HG03558 (cell line): ENCODE results near the gene ZNF22.
A peak's percentile ranks its signal among the peaks of the same experiment; 100 is the strongest.

Experiments
- ATAC-seq: cut with Tn5 transposase; IDR thresholded peaks from one replicate; pipeline ENCODE4 v1.9.1; 2021; ENCODE audit warnings: moderate number of reproducible peaks; ENCODE audit not compliant: unreplicated experiment; ENCODE audit errors: extremely low read depth

ZNF22 gene

DNA sequence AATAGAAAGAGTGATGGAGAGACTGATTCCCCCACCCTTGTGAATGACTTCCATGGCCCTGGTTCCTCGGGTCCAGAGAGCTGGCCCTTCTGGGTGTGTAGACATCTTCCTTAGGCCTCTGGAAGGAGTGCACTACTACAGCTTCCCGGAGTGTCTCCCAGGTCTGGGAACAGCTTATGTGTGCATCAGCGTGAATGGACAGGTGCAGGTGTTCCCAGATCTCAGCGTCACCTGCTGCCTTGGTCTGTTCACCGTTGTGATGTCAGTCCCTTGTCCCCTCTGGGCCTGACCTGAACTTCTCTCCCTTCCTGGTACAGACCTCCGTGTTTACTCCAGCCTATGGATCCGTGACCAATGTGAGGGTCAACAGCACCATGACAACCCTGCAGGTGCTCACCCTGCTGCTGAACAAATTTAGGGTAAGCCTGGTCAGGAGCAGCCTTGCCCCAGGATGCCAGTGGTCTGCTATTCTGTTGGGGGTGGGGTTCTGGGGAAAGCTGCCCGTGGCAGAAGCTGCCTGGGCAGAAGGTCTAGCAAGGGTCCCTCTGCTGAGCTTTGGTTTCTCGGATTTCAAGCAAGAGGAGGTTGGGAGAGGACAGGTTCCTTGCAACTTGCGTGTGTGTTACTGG, 11.7 kb upstream of the ZNF22 start:
- ATAC-seq = no peak

DNA sequence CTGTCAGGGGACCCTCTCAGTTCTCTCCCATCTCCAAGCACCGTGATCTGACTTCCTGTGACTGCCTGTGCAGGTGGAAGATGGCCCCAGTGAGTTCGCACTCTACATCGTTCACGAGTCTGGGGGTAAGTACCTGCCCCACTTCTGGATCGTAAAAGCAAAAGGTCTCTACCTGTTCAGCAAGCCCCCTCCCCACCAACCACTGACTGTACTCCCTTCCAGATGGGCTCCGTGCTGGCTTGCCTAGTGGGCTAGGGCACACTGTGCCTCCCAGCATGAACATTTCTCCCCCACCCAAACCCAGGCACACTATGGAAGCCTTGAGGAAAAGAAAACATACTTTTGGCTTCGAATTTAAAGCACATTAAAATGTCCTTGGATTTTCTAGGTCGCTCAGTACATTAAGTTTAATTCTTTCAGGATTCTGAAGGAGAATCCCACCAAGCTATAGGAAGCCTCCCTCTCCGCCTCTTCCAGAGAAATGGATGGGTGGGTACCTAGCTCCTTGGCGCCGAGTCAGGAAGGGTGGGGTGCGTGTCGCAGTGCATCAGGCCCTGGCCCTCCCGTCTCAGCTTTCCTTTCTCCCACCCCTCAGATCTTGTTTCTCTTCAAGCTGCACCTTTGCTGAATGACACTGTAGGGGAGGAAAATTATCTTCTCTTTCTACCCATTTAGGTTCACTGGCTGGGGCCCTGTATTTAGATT, 11.0 kb upstream of the ZNF22 start:
- no peak for ATAC-seq

DNA sequence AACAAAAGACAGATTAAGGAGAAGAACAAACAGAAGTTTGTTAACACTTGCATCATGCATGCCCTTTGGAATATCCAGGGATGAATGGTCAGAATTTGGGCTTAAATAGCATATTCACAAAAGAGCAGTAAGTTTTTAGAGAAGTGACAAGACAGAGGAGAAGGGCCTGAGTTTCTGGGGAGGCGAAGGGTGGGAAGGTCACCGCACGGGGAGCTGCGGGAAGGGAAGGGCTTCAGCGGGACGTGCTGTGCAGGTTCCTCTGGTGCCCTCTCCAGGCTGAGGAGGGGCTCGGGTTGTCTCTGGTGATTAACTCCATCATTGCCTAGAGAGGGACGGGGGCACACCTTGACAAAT, 10.4 kb upstream of the ZNF22 start:
- ATAC-seq = no peak

DNA sequence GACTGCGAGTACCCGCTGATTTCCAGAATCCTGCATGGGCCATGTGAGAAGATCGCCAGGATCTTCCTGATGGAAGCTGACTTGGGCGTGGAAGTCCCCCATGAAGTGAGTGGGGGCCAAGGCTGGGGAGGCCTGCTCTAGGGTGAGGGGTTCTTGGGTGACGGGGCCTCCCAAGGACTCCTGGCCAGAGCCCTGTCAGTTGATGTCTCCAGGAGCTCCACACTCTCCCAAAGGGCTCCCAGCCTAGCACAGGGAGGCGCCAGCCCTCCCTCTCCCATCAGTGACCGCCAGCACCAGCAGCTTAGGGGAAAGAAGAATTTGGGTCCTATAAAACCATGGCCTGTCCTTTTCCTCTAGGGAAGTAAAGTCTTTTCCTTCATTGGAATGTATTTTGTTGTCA, 9.8 kb upstream of the ZNF22 start:
- no peak for ATAC-seq

DNA sequence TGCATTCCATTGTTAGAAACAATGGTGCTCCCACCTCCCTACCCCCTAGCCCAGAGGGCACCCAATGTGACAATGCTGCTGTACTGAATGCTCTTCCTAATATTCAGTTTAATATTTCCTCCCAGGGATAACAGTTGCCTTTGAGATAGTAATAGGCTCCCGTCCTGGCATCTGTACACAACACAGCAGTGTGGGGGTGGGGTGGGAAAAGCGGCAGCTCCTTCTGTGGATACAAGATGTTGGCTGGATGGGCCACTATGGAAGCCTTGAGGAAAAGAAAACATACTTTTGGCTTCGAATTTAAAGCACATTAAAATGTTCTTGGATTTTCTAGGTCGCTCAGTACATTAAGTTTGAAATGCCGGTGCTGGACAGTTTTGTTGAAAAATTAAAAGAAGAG, 9.2 kb upstream of the ZNF22 start:
- no peak for ATAC-seq

DNA sequence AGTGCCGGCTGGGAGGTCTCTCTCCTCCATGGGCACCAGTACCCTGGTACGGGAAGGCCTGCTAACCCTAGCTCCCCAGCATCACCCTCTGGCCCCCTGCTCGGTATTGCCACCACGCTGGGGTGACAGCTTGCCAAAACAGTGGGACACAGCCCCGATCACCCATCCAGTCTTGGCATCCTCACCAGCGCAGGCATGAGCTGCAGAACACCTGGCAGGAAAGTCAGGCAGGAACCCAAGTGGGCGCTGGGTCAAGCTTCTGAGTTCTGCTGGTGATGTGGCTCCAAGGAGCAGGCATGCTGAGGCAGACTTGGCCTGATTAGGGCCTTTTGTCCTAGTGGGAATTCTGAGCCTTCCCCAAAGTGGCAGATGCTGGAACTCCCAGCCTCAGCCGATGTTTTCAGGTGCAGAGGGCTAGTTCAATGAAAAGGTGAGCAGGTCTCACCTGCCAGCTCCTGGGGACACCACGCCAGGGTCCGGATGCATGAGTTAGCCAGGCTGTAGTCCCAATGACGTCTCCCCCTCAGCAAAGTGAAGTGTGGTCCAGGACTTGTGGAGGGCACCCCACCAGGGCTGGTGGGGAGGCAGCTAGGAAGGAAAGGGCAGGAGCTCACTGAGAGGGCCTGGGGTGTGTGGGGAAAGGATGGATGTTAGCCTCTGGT, 8.5 kb upstream of the ZNF22 start:
- ATAC-seq = no peak

DNA sequence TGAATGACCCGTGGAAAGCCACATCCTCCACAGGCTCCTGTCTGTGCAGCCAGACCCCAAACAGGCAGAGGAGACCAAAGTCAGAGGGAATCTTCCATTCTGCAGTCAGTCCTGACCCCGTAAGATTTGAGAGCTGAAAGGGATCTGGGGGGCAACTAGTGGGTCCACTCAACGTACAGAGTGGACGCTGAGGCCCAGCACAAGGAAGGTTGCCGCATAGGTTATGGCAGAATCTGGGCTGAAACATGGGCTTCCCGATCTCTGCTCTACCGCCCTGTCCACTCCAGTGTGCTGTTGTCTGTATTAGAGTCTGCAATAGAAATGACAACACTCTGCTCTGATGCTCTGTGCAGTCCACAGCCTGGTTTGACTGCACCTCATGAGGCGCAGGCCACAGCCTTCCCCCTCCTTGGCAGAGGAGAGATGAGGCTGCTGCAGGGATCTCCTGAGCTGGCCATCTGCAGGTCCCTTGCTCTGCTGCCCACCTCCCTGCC, 7.9 kb upstream of the ZNF22 start:
- ATAC-seq = no peak

DNA sequence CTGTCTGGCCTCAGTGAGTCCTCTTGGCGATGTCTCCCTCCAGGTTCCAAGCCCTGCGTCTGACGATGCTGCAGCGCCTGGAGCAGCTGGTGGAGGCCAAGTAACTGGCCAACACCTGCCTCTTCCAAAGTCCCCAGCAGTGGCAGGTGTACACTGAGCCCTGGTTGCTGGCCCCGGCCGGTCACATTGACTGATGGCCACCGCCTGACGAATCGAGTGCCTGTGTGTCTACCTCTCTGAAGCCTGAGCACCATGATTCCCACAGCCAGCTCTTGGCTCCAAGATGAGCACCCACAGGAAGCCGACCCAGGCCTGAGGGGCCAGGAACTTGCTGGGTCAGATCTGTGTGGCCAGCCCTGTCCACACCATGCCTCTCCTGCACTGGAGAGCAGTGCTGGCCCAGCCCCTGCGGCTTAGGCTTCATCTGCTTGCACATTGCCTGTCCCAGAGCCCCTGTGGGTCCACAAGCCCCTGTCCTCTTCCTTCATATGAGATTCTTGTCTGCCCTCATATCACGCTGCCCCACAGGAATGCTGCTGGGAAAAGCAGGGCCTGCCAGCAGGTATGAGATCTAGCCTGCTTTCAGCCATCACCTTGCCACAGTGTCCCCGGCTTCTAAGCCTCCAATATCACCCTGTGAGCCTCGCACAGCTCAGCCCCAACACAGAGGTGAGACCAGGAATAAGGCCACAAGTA, 7.3 kb upstream of the ZNF22 start:
- ATAC-seq = no peak

DNA sequence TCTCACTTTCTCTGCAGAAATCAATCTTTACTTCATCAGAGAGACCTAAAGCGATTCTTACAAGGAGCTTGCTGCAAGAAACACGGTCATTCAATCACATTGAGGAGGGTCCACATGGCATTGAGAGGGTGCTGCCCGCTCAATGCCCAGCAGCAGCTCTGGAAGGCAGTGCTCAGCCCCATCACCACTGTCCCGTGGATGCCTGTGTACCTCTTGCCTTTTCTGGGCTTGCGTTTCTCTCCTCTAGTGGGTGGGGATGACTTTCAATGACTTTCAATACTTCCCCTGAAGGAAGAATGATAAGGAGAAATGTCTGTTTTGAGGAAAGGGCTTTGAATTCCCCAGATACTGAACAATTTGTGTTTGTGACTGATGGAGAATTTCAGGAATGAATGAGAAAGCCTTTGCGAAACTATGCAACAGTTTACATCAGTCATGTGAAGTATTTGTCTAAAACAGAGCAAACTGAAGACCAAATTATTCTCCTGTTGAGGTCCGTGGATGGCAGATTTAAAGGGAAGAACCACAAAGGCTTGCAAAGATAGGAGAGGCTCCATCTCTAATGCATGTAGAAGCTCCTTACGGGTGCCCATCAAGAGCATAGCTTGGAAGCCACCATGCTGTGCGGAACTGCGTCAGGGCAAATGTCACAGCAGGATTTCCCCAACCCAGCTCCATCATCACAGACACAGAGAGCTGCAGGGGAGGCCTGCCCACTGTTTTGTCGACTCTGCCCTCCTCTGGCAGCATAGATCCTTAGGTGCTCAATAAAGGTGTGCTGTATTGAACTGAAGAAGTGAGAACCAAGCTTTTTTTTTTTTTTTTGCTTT, 6.6 kb upstream of the ZNF22 start:
- ATAC-seq = no peak

DNA sequence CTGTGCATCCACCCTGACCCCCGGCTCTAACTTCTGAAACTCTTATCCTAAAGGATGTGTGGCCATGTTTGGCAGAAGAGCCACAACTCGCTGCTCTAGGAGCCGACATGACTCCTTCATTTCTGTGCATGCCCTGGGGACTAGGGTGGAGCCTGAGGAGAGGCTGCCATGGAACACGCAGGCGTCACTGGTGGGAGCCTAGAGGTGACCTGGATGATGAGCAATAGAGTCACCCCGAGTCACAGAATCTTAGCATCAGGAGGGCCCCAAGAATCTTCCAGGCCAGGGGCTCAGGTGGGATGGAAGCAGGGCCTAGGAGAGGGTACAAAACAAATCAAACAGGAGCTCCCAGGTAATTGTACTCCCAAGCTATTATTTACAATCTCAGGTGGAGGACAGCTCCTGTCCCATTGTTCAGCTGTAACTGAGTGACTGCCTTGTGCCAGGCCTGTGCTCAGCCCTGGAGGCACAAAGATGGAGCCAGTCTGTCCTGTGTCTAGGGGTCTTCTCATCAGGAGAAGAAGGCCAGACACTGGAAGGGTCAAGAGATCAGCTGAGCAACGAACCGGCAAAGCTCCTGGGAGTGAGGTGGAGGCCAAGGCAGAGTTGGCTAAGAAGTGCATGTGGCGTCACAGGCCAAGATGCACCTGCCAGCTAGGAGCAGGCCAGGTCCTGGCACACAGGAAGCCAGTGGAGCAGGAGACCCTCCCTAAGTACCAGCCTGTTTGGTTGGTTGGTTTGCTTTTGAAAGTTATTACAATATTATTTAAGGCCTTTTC, 5.8 kb upstream of the ZNF22 start:
- no peak for ATAC-seq

DNA sequence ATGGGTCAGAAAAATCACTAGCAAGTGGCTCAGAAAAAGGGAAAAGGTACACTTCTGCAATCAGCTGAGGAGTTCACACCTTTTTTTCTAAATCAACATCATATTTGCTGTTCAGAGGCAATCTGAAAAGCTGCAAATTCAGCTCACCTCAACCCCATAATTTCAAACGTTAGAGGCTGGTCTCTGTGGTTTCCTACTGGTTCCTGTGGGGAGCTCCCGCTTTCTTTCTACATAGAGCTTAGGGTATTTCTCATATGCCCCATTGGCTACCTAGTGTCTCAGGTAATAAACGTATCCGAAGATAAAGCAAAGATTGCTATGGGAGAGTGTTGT, 5.2 kb upstream of the ZNF22 start:
- no peak for ATAC-seq

DNA sequence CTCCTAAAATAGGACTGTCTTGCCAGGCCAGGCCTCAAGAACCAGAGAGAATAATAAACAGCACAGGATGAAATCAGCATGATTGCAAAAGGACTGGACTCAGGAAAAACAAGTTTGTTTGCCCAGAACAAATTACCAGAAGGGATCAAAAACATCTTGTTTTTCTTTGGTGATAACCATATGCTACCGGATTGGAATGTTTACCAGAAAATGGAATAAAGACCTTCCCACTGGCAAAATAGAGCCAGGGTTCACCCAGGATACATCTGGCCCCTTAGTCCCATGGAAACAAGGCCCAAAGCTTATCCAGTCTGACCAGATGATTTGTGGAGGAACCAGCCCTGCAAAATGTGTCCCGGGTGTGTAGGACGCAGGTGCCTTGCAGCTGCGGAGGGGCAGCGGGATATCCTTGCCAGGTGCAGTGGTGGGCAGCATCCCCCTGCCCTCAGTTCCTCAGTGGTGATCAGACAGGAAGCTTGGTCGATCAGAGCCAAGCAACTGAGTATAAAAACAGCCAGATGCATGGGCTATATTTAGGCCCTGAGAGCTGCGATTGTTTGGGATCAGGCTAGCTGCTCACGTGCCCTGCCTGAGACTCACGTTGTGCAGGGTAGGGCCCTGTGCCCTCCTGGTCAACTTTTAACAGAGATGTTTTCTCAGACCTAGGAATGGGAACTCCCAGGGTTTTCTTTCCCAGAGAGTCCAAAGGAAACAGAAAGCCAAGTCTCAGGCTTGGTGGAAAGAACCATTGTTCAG, 4.6 kb upstream of the ZNF22 start:
- ATAC-seq = no peak

DNA sequence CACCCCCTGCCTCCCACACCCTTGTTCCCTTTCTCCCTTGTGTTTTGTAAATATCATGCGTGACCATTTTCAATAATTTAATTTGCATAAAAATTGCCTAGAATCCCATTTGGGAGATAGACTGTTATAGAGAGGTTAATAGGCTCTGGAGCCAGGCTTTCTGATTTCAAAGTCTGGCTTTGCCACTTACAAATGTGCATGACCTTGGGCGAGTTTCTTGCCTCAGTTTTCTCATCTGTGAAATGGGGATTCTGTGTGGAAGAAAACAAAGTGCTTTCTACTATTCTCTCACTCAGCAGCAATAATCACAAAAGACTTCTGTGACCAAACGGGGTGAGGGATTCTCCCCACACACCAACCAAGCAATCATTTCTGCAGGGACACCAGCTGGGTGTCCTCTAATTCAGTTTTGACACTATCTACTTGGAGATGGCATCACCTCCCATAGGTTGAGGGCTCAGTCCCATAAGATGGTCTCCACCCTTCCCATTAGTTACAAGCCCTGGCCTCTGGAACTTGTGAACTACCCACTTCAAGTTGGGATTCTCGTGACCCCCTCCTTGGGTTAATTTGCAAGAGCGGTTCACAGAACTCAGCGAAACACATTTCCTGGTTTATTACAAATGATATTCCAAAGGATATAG, 3.5 kb upstream of the ZNF22 start:
- no peak for ATAC-seq

DNA sequence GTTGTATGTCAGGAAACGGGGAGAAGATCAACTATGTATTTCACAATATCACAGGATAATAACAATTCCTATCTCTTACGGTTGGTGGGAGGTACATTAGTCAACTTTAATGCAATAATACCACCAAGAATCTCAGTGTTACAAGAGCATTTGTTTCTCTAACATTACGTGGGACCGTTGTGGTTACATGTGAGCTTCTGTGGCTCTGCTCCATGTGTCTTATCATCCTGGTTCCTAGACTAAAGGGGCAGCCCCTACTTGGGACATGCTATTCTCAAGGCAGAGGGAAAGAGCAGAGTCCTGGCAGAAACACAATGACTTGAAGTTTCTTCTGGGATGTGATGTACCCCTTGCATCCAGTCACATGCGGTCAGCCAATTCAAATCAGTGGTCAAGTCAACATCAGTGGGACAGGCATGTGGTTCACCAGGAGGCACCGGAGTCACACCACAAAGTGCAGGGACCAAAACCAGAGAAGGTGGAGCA, 2.5 kb upstream of the ZNF22 start:
- no peak for ATAC-seq

DNA sequence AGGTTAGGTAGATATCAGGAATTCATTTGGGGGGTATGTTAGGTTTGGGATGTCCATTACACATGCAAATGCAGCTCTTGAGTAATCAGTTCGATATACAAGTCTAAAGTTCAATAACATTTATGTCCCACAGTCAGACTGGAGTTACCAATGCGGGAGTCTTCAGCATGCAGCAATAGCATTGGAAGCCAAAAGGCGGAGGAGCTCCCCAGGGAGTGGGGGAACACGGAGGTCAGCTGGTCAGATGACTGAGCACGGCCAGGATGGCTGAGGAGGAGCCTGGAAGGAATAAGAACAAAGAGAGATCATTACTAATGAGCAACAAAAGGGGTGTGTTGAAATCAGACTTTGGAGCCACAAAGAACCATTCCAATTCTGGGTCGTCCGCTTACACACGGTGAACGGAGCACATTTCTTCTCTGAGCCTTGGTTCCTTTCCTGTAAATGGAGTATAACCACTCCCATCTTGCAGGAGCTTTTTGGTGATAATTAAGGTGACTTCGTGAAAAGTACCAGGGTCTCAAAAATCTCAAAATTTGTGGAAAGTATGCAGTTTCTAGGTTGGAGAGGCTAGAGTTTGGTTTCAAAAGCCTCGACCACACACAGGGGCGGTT, 478 bp upstream of the ZNF22 start:
- ATAC-seq = no peak

DNA sequence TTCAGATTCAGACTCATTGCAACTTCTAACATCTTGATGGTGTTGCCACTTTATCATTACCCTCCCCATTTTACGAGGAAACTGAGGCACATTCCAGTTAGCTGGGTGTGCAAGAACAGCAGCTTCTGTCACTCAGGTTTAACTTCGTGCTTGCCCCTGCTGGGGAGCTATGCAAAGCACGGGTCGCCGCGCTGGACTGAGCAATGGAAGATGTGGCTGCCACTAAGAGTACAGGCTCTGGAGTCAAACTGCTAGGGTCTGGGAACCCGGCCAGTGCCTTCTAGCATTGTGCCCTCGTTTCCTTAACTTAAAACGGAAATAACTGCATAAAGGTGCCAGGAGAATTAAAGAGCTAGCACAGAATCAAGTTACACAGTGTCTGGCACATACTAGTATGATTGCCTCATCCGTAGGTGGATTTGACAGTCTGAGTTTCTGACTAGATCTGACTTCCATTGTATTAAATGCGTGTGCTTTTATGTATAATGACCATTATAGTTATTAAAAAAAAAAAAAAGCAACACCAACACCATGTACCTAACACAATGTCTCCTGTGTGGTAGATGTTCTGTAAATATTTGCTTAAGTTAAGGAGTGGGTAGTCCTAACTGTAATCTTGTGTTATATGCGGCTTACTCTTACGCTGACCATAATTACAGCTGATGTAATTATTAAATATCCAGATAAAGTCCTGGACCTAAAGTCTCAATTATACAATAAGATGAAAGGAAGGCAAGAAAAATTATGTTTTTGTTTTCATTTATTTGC, 842 bp downstream of the ZNF22 start:
- ATAC-seq = peak; percentile 59

DNA sequence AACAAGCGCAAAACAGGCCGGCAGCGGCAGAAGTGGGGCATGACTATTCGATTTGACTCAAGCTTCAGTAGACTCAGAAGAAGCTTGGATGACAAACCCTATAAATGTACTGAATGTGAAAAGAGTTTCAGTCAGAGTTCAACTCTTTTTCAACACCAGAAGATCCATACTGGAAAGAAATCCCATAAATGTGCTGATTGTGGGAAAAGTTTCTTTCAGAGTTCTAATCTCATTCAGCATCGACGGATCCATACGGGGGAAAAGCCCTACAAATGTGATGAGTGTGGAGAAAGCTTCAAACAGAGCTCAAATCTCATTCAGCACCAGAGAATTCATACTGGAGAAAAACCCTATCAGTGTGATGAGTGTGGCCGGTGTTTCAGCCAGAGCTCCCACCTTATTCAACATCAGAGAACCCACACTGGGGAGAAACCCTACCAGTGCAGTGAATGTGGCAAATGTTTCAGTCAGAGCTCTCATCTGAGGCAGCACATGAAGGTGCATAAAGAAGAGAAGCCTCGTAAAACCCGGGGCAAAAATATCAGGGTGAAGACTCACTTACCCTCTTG, 2.8 kb downstream of the ZNF22 start:
- ATAC-seq = no peak
